ENCODE results near the gene IFITM5. TPM values are rescaled to one million over a fixed set of nuclear protein-coding genes. Genes with fewer than 3 reads are reported as not detected.

The IFITM5 gene
- total and polyA plus RNA-seq, 9 of the 15 experiments (the other 6 are each of a cell fraction or from before 2014, with no cell fraction given): 0.19 TPM; not detected in 8

GRCh38 chr11:270451-271318, 28.6 kb downstream of the IFITM5 start:
- Histone ChIP-seq H3K27me3 (ENCODE audit: control insufficient read depth in 2 of 2, insufficient read depth in 2 of 2, low read length in 2 of 2) (no peaks in the 10 kb centered on the region), H4K20me1 (replicated peaks; ENCODE audit: control insufficient read depth, insufficient read depth, low read length) (no peaks in the 10 kb centered on the region), H3K27ac (ENCODE audit: extremely low read depth, low read depth, low read length) (no peak overlapping the region), H3K79me2 (ENCODE audit: control insufficient read depth, insufficient read depth, low read length) (peaks cover 10% of the 10 kb centered on the region; the same call in 1 of the 3 replicates), H3K9me1 (ENCODE audit: control insufficient read depth, insufficient read depth, low read length) (no peaks in the 10 kb centered on the region), H3K4me1 (replicated peaks in 1 of 2; ENCODE audit: control insufficient read depth in 2 of 2, insufficient read depth in 2 of 2, low read length in 2 of 2) (peaks cover 19 to 34% of the 10 kb centered on the region in 2 experiments; a peak in 4 of 5 replicates), H3K4me3 (no peak overlapping the region), H2AFZ (ENCODE audit: low read depth, low read length) (no peak overlapping the region), H3K36me3 (ENCODE audit: control insufficient read depth, insufficient read depth, low read length) (no peaks in the 10 kb centered on the region), H3K9ac (ENCODE audit: insufficient read depth in 1 of 2, low read depth in 2 of 2, low read length in 2 of 2) (peak overlapping the region in 1 of 2 experiments; percentile 78; a peak in 2 of 4 replicates), H3K4me2 (ENCODE audit: insufficient read depth, low read length) (no peak overlapping the region), H3K9me3 (replicated peaks; ENCODE audit: control insufficient read depth, insufficient read depth, low read depth, low read length) (peaks cover 8% of the 10 kb centered on the region)
- intact Hi-C loops (cut with micrococcal nuclease) (no loop called here), in situ Hi-C loops (cut with MboI) (no loop called here)
- FAIRE-seq (no peak), DNase-seq (ENCODE audit: extremely low read depth in 1 of 4, low spot score in 3 of 4) (no peak), ATAC-seq (no peak)
- no TSS peak for BruUV-seq (replicated peaks)
- 92% methylated on average over 14 of the region's 18 CpGs for WGBS (ENCODE audit: insufficient coverage, low coverage, missing lambda C conversion rate)
- CTCF ChIA-PET (ENCODE audit: low intra/inter-chr PET ratio): no interaction called here
- POLR2A ChIA-PET: interaction anchor here (1.2 kb wide), 2 partner anchors 10 to 58 kb away, joined by 4 read pairs; no protein-coding TSS in a partner anchor
- TF ChIP-seq ZNF668 (CRISPR knock-in tag; IDR thresholded peaks at IDR 0.05) (no peak), NR2C1 (IDR thresholded peaks at IDR 0.05) (no peak), NR2C1 (tag; IDR thresholded peaks at IDR 0.05) (no peak), MAZ (CRISPR knock-in tag; conservative IDR thresholded peaks at IDR 0.05 in 1 of 2, IDR thresholded peaks at IDR 0.05 in 1 of 2) (no peak), FOXJ3 (CRISPR knock-in tag; IDR thresholded peaks at IDR 0.05) (no peak), PKNOX1 (IDR thresholded peaks at IDR 0.05) (no peak), FOSL1 (tag; conservative IDR thresholded peaks at IDR 0.05) (no peak), ZNF785 (CRISPR knock-in tag; IDR thresholded peaks at IDR 0.05) (no peak), ZNF274 (IDR thresholded peaks at IDR 0.05; ENCODE audit: borderline replicate concordance, low read depth, low read length) (no peak), BCOR (IDR thresholded peaks at IDR 0.05) (no peak), KLF16 (IDR thresholded peaks at IDR 0.05) (no peak), TAF7 (tag; IDR thresholded peaks at IDR 0.05) (no peak), KHSRP (IDR thresholded peaks at IDR 0.05) (no peak), RBM14 (IDR thresholded peaks at IDR 0.05; ENCODE audit: borderline replicate concordance, insufficient read depth, low read depth, low read length) (no peak), STAT6 (CRISPR knock-in tag; IDR thresholded peaks at IDR 0.05) (no peak), ATF7 (IDR thresholded peaks at IDR 0.05) (no peak), SUPT5H (IDR thresholded peaks at IDR 0.05) (no peak), MAFG (tag; conservative IDR thresholded peaks at IDR 0.05) (no peak), MAFF (IDR thresholded peaks at IDR 0.05; ENCODE audit: low read length) (no peak)

All from K562 (cell line).